AML-193 (cell line): ENCODE results near the gene LIPT2.

ENCODE experiments used
- DNase-seq, 2 experiments: peaks; one replicate each; lab custom pipeline; 2025; lab: John Stamatoyannopoulos, UW

Gene LIPT2

GRCh38 chr11:74504100-74504691 lies 10.7 kb upstream of the LIPT2 start:
- no peak for DNase-seq

- no peak for DNase-seq
Observed at GRCh38 chr11:74494916-74495315, 1.4 kb upstream of the LIPT2 start.

GRCh38 chr11:74493791-74494630 lies 487 bp upstream of the LIPT2 start:
- DNase-seq, result peak in 1 of 2 experiments; percentile 38

GRCh38 chr11:74492084-74492483 lies 1.4 kb downstream of the LIPT2 start:
- no peak for DNase-seq

GRCh38 chr11:74490941-74491340 lies 2.6 kb downstream of the LIPT2 start:
- DNase-seq, result no peak

- DNase-seq, result no peak
Observed at GRCh38 chr11:74487875-74488274, 5.6 kb downstream of the LIPT2 start.

GRCh38 chr11:74485868-74486267 lies 7.7 kb downstream of the LIPT2 start:
- no peak for DNase-seq

GRCh38 chr11:74480688-74481417 lies 12.7 kb downstream of the LIPT2 start:
- DNase-seq, result no peak

DNA sequence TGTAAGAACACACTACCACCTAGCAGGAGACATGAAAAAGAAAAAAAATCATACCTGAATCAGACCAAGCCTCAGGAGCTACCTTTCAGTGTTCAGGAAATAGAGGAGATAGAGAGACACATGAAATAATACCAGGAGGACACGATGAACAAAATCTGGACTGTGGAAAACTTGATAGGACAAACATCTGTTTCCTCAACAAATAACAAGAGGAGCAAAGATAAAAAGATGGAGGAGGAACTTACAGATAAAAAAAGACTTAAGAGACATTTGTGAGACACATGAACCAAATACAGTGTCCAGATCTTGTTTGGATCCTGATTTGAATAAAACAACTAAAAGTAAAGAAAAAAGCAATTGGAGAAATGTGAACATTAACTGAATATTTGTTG lies 13.8 kb downstream of the LIPT2 start:
- DNase-seq, result no peak

- DNase-seq, result no peak
Observed at GRCh38 chr11:74478877-74479731, 14.4 kb downstream of the LIPT2 start.

DNA sequence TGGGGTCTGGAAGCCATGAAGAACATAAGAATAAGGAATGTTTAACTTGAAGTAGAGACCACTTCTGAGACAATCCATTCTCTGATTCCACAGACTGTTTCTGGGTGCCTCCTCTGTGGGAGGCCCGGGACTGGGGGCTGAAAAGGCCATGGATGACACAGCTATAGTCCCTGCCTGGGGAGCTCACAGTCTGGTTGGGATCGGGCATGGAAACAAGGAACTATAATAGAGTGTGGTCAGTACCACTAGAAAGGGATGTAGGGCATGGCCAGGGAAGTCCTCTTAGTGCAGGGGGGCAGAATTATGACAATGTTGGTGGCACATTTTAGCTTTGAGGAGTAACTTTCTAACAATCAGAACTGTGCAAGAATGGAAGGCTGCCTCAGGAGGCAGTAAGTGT lies 17.0 kb downstream of the LIPT2 start:
- DNase-seq, result no peak

GRCh38 chr11:74474316-74474715 lies 19.2 kb downstream of the LIPT2 start:
- no peak for DNase-seq

- DNase-seq, result no peak
Observed at GRCh38 chr11:74473382-74474173, 19.9 kb downstream of the LIPT2 start.

DNA sequence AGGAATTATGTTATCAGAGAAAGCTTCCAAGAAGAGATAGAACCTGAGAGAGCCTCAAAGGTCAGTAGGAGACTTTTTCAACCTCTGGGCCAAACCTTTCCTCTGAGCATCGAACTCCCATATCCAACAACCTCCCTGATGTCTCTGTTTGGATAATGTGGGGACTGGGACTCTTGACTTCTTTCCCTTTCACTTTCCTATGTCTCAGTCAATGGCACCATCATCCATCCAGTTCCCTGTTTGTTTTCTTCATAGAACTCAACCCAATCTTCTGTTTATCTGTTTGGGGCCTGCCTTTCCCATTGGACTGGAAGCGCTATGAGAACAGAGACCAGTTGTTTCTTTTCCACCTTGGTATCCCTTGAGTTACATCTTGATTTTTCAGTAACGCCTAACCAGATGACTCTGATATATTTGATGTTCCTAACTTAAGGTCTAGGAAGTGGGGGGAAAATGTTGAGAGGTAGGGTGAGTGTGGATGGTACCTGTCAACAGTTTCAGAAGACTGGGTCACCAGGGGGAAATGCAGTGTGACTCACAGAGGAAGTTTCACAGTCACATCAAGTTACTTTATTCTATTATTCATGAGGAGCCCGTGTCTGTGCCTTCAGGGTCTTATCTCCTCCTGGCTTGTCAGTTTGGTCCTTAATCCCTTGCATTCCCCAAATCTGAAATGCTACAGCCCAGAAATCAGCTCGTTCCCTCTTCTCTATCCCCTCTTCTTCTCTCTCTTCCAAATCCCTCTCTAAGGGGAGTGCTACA lies 21.7 kb downstream of the LIPT2 start:
- no peak for DNase-seq

GRCh38 chr11:74471037-74471436 lies 22.5 kb downstream of the LIPT2 start:
- DNase-seq, result no peak

DNA sequence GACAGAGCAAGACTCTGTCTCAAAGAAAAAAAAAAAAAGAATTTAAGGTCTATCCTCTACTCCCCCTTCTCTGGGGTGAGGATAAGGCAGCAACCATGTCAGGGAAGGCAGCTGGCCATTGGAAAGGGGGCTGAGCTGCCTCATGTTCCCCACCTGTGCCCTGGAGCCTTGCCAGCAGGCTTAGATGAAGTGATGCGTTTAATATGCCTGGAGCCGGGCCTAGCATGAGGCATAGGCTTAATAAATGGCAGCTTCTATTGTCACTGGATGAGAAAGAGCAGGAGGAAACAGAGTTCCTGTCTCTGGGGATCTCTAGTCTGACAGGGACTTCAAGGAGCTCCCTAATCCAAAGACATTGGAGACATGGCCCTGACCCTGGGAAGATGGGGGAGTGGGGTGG lies 23.0 kb downstream of the LIPT2 start:
- DNase-seq, result no peak

GRCh38 chr11:74468936-74469335 lies 24.6 kb downstream of the LIPT2 start:
- no peak for DNase-seq

- DNase-seq, result no peak
Observed at GRCh38 chr11:74468521-74468920, 25.0 kb downstream of the LIPT2 start.

GRCh38 chr11:74468058-74468457 lies 25.5 kb downstream of the LIPT2 start:
- no peak for DNase-seq
